CD4-positive, alpha-beta T cell treated with Interleukin-2 at 100 ng/mL for 4 hours (primary cell): Measurements from ENCODE around the gene LMCD1.
"Not testable (repeated sequence)": the region's sequence is repeated elsewhere in the genome, so short reads cannot be mapped to it uniquely, and the experiment has no call there.

Experiments
- DNase-seq: peaks from one replicate; pipeline ENCODE4 v3.0.0-alpha.2; 2020; ENCODE audit warnings: low spot score

LMCD1 gene

DNA sequence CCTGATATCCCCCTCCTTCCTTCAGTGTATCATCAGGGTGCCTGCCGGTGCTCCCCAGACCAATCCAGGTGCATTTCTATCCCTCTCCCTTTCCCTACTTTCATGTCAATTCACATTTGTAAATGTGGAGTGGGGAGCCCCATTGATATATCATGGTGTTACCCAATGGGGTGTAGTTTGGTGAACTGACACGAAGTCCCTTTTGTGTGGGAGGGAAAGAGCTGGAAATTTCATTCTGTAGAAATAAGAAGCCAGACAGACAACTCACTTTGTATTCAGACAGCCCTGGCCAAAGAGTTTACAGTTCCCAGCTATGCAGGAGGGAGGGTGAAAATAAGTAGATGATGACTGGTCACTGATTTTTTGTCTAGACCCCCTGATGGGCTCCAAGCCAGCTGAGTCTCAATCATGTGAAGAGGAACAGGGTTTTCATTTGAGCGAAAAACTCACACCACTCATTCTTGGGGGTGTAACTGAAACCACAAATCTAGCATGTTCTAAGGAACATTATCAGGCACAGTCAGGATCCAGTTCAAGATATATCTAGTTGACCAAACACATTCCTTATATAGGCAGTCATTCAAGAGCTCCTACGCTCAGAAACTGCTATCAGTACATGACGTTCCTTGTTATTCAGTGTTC lies 58.9 kb downstream of the LMCD1 start:
- no peak for DNase-seq

DNA sequence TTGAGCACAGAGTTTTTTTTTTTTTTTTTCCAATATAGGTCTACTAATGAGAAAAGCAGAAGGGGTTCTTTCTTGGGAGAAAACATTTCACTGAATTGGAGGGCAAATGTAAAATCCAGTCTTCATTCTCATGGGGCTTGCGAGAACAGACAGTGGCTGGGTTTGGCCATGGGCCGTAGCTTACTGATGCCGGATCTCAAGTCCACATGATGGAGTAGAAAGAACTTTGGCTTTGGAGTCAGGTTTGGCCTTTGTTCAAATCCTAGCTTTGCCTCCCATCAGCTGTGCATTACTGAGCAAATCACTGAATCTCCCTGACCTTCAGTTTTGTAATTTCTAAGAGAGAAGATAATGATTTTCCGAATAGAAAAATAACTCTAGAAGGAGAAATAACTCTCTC lies 59.7 kb downstream of the LMCD1 start:
- no peak for DNase-seq

DNA sequence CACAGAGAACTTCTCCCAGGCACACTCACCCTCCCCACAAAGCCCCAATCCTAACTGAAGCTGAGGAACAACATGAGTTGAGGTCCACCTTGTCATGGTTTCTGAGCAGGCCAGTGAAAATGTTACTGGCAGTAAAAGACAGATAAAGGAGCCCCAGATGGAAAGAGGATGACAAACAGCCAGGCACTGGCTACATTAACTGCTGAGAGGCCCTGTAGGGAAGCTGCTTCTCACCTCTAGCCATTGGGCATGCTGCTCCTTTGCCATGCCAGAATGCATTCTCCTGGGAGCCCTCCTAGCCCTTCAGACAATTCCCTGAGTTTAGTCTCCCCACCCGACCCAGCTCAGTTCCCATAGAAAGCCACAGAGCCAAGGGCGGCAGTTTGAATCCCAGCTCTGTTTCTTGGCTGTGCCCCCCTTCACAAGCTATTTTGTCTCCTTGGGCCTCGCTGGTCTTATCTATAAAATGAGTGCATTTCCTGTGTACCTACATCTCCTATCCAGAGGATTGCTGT lies 60.5 kb downstream of the LMCD1 start:
- DNase-seq = no peak

DNA sequence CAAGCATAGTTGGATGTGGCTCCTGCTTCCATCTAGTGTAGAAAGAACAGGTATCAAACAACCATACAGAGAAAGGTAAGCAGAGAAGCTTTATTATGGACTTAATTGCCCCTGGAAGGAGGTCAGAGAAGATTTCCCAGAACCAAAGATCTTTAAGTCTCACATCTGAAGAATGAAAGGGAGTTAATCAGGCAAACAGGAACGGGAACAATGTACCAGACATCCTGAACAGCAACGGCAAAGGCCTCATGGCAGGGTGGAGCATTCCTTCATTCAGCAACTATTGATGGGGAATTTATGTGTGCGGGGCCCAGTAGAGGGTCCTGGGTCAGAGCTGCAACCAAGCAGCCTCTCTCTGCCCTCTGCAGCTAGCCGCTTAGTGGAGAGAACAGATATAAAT lies 61.5 kb downstream of the LMCD1 start:
- DNase-seq = no peak

DNA sequence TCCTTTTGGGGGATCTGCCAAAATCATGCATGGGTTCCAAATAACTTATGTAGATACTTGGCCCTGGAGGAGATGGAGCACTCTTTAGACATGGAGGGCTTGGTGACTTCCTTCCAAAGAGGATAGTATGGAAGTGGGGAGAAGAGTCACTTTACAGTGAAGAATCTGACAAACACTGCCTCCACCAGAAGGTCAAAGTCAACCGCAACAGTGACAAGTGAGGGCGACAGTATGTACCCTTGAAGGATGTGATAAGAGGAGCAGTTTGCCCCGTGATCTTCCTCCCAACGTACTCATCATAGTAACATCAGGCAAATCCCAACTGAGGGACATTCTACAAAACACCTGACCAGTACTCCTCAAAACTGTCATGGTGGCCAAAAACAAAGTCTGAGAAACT lies 62.0 kb downstream of the LMCD1 start:
- DNase-seq = no peak

DNA sequence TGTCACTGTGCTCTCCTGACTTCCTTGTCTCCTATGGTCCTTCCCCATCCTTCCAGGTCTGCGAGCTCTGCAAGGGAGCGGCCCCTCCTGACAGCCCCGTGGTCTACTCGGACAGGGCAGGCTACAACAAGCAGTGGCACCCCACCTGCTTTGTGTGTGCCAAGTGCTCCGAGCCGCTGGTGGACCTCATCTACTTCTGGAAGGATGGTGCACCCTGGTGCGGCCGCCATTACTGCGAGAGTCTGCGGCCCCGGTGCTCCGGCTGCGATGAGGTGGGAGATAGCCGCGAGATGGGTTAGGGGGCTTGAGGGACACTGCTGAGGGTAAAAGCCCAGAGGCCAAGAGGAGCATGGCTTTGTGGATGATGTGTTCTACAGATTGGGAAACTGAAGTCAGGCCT lies 63.8 kb downstream of the LMCD1 start:
- no peak for DNase-seq

DNA sequence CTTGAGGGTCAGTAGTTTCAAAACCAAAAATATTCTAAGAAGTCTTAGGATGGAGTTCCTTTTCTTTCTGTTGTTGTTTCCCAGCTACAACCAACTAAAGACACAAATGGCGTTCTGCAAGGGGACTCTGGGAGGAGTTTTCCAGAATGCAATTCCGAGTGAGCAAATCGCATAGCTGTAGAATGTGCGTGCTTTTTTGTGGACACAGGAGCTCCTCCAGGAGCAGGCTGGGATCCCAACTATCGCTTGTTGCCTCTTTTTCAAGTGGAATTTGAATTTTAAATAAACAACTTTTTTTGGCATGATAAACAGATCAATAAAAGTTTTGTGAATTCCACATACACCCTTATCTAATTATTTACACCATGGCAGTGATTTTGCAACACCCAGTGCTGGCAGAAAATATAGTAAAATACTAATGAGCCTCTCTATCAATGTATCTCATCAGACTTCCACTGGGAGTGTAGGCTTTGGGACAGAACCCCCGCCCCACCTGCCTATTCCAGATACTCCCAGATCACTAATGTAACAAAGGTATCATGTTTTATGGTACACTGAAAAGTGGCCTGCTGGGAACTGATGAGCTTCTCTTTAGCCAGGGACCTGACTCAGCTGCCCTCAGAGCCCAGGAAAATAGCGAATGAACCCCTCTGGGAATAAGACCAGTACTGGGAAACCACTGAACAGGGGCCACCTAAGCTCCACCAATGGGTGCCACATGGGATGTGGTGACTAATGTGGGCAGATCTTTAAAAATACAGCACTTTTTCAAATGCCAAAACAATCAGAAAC lies 66.4 kb downstream of the LMCD1 start:
- no peak for DNase-seq

DNA sequence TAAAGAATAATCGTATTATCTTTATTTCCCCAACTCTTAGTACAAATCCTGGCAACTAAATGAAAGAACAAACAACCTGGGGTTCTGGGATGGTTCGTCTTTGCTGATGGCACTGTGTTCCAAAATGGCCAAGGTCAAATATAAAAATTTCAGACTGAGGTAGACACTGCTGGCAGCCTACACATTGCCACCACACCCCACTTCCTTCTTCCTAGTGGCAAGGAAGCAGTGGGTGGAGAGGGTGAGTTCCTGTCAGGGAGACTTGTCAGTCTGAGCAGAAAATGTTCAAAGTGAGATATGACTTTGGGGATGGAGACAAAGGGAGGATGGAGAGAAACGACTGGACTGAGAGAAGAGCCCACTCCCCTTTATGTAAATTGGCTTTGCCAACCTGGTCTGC lies 69.6 kb downstream of the LMCD1 start:
- DNase-seq = no peak

DNA sequence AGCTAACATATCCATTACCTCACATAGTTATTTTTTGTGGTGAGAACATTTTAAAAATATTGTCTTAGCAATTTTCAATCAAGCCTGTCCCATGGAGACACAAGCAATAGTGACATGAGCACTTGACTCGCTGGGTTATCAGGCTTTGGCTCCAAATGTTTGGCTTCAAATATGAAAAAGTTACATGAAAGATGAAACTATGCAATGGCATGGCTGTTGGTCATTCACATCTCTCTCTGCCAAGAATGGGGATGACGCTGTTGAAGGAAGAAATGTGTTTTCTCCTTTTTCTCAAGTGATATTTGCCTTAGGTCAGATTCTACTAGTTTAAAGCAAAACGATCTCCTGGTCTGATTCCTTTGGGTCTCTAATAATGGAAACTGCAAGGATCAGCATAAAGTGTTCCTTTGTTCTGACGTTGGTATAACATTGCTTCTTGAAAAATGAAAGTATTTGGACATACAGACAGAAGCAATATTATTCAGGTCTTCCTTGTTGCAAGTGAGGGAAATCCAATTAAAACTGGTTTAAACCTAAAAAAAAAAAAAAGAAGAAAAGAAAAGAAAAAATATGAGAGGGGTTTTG lies 71.8 kb downstream of the LMCD1 start:
- no peak for DNase-seq

DNA sequence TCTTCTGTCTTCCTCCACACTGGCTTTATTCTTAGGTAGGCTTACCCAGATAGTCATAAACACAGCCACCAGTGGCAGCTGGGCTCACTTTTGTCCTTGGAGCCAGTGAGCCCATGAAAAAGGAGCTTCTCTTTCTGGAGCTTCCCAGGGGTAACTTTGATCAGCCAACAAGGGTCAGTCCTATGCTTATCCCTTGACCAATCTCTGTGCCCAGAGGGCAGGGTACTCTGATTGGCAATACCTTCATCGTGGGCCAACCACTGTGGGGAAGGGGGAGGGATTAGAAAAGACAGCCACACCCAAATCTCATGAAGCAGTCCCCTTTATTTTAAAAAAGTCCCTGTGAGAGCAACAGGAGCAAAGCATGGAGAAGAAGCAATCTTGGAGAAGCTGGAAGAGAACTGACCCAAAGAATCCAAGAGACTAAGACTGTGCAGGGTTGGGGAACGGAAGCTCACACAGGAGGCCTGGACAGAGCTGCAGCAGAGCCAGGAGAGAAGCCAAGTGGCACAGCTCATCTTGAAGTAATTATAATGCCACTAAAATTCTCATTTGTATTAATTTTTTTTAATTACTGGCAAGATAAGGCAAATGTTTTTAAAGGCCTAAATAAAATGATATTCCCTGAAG lies 72.5 kb downstream of the LMCD1 start:
- DNase-seq = no peak

DNA sequence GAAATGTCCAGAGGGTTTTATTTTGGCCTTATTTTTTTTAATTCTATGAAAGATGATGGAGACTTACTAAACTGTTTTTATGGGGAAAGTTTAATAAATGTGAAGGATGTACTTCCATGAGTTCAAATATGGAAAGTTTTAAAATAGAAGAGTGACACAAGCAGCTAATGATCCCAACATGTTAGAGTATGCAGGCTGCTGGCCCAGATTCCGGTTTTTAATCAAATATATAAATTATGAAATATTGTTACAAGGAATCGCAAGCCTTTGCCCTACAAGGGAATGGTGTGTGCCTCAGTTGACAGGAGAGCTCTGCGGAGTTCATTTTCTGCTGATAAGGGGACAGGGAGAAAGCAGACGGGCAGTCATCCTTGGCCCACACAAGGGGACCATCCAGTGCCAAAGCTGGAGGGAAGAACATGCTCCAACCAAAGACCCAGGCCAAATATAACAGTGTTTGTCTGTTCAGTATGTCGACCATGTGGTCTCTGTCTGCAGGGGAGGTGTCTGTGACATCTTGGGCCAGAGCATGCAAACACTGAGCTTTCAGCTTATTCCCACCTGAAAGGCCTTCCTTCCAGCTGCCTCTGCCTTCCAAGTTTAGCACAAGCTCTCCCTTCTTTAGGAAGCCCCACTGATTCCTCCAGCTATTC lies 73.2 kb downstream of the LMCD1 start:
- no peak for DNase-seq

DNA sequence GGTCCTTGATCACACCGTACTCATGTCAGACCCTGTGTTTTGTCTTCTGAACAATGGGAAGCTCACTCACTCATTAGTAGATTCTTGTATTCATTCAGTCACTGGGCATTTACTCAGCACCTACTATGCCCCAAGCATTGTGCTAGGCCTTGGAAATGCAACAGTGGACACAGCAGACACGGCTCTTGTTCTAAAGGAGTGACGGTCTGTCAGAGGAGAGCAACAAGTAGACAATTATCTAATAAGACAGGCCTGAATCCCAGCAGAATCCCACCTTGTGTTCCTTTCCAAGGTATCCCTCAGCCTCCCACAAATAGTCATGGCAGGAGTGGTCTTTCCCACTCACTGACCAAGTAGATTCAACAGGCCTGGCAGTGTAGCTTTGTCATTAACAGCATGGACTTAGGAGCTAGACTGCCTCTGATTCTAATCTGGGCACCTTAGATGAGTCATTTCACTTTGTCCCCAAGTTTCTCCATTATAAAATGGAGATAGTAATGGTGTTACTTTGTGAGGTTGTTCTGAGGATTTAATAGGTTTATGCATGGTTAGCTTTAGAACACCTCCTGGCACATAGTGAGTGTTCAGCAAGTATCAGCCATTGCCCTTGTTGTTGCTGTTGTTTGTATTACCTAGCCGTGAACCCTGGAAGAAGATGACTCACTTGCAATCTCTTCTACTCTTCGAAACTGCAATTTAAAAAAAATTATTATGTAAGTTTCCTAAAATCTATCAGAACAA lies 73.9 kb downstream of the LMCD1 start:
- no peak for DNase-seq

DNA sequence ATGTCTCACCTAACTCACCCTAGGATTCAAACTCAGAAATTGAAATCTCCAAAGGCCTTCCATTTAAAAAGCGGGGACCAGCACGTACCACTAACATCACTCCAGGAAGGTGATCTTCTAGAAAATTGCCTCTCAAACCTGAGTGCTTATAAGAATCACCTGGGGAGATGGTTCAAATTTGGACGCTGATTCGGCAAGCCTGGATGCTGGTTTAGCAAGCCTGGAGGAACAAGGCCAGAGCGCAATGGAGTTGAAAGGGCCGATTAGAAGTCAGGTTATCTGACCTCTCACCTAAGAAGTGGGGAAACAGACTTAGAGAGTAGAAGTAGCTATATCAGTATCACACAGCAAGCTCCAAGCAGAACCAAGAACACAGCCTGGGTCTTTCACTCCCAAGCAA lies 74.8 kb downstream of the LMCD1 start:
- DNase-seq = no peak

DNA sequence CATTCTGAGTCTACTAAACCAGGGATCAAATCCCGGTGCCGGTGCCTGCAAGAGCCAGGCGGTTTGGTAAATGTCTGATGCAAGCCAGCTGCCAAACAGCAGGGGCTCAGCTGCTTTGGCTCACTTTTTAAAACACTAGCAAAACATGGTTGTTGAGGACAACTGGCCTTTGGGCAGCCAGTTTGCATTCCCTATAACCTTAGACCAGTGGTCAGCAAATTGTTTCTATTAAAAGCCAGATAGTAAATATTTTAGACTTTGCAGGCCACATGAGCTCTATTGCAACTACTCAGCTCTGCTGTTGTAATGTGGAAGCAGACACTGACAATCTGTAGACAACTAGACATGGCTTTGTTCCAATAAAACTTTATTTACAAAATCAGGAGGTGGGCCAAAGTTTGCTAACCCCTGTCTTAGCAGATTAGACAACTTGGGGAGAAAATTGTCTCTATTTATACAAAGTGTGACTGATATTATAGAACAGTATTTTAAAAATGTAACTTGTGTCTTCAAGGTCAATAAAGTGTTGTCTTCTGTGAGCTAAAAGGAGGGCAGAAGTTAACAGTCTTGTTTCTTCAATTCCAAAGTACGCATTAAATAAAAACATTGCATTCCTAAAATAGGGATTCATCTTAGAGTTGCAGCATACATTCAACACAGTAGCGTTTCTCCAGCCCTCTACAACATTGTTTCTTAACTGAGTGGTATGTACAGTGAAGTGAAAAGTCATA lies 75.4 kb downstream of the LMCD1 start:
- DNase-seq = no peak

DNA sequence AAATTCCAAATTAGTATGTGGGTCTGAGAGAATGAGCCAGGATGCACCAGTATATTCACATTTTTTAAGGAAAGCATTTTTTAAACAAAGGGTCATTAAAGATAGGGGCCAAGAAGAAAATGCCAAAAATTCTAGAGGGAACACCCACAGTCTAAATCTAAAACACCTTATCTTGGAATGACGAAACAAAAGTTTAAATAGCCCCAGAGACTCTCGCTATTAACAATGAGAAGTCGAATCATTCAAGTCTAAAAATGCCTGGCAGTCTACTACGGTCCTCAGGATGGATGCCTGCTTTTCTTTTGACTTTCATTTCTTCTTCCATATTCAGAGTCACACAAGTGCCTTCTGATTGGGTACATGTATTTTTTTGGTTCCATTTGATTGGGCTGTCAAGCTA lies 76.7 kb downstream of the LMCD1 start:
- no peak for DNase-seq

DNA sequence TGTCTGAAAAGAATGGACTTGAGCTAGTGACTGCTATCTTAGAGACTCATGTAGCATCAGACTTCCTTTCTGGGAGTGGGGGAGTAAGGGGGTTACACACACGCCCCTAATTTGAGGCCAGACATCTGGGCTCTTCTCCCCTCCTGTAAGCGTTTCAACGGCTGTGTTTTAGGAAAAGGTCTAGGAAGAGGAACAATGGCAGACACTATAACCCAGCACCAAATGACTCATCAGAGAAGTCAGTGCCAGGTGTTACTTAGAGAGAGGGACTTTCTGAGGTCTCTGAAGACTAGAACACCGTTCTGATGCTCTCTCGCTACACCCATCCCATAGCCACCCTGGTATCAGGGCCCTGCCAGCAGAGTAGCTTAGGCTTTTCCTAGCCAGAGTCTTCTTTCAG lies 77.5 kb downstream of the LMCD1 start:
- DNase-seq = no peak

DNA sequence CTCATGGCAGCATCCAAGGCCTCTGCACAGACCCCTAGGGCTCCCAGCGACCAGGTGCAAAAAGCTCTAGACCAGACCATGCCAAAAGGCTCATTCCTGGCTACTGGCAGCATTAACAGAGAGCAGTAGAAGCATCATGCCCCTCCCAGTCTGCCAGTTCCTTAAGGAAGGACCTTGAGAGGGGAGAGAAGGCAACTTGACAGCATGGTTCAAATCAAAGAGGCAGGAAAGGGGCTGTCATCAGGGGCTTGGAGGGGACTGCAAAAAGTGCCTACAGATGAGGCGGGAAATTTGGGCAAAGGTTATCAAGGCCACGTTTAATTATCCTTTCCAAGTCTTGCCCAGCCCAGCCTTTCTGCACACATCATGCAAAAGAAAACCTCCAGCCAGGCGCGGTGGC lies 78.3 kb downstream of the LMCD1 start:
- DNase-seq = no peak

DNA sequence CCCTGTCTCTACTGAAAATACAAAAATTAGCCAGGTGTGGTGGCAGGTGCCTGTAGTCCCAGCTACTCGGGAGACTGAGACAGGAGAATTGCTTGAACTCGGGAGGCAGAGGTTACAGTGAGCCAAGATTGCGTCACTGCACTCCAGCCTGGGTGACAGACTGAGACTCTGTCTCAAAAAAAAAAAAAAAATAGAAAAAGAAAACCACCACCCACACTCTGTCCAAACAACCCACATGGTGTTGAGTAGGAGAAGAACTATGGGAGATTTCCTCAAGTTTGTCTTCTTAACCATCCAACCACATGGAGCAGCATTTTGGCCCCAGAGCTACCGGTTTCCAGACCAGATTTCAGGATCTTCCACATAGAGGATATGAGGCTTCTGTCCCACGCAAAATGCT lies 78.8 kb downstream of the LMCD1 start:
- DNase-seq = not testable (repeated sequence)

DNA sequence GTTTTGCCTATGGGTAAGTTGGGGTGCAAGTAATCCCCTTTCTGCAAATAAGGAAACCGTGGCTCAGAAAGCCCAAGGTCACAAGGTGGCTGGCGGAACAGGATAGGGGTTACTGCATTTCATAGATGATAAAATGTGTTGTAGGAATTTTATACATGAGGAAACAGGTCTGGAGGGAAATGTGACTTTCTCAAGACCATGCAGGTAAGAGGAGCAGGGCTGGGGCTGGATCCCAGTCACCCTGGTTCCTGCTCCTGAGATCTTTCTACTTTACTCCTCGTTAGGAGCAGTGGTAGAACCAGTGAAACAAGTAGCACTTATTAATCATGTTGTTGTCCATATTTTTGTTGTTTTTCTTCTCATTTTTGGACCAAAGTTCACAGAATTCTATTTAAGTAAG lies 79.8 kb downstream of the LMCD1 start:
- DNase-seq = no peak

DNA sequence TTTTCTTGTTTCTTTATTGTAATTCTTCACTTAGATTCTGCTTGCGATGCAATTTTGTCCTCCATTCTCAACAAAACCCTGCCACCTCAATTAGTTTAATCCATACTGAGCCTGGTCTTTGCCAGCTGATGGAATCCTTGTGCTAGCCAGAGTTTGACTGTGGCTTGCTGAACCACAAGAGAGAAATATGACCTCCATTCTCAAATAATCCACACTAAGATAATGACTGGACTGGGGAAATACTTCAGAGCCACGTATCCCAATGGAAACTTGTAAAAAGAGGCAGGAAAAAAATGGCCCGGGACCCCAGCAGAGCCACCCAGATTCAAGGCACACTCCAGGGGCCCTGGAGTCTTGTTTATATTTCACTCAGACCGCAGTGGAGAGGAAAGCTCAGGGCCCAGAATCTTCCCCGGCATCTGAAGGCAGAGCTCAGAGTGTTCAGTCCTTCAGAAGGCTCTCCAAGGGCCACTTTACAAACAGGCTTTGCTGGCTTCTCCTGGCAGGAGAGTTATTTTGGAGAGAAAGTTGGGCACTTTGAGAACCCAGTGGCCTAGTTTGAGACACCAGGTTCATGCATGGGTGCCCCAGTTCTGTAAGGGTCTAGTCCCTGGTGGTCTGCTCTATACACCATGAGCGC lies 80.3 kb downstream of the LMCD1 start:
- DNase-seq = no peak
